PC-9 (cell line): ENCODE measurements around the gene MAP3K2. TPM values are rescaled to one million over a fixed set of nuclear protein-coding genes. Genes with fewer than 3 reads are reported as not detected.

ENCODE experiments used
- BruUV-seq: library from RNA; stranded (reverse); fragments of 400-500 nt; replicated peaks from 2 replicates; lab custom pipeline; 2021; lab: Mats Ljungman, UMichigan
- CTCF ChIA-PET: fragments of 300-600 bp; sonication (Branson Sonifier 250); formaldehyde crosslinking; loops from one replicate; lab custom pipeline; 2022; ENCODE audit warnings: antibody characterized with exemption; lab: Charles Lee
- POLR2A ChIA-PET: fragments of 300-600 bp; sonication (Branson Sonifier 250); formaldehyde crosslinking; loops from one replicate; lab custom pipeline; 2022; ENCODE audit warnings: antibody characterized with exemption; ENCODE audit not compliant: unreplicated experiment; lab: Charles Lee
- DNase-seq, 2 experiments: peaks; one replicate each; pipeline versions ENCODE4 v3.0.0 to v3.0.0-alpha.2; 2015 to 2022; ENCODE audit warnings: mixed read lengths in 1 of 2
- H2AFZ ChIP-seq: fragments of 200-600 bp; sonication (generic); 2 replicates; pipeline ENCODE4 v1.8.1; 2017; ENCODE audit warnings: antibody characterized with exemption
- H3F3A ChIP-seq: fragments of 200-600 bp; sonication (generic); 2 replicates; pipeline ENCODE4 v1.8.1; 2017; ENCODE audit warnings: antibody characterized with exemption, mild to moderate bottlenecking, low read depth; ENCODE audit not compliant: insufficient read depth
- H3K27ac ChIP-seq: fragments of 200-600 bp; sonication (generic); 2 replicates; pipeline ENCODE4 v1.6.1; 2016; ENCODE audit warnings: mixed run types
- H3K27me3 ChIP-seq: fragments of 200-600 bp; sonication (generic); 2 replicates; pipeline ENCODE4 v1.6.1; 2016; ENCODE audit warnings: low read depth, mixed run types; ENCODE audit not compliant: insufficient read depth
- H3K36me3 ChIP-seq: fragments of 200-600 bp; sonication (generic); 2 replicates; pipeline ENCODE4 v1.6.1; 2016; ENCODE audit warnings: low read depth, mixed run types
- H3K4me1 ChIP-seq: fragments of 200-600 bp; sonication (generic); replicated peaks from 2 replicates; pipeline ENCODE4 v1.6.1; 2016; ENCODE audit warnings: mixed run types; ENCODE audit not compliant: insufficient read depth
- H3K4me2 ChIP-seq: fragments of 200-600 bp; sonication (generic); 2 replicates; pipeline ENCODE4 v1.6.1; 2017; ENCODE audit warnings: mixed run types
- H3K4me3 ChIP-seq: fragments of 200-600 bp; sonication (generic); 2 replicates; pipeline ENCODE4 v1.6.1; 2016; ENCODE audit warnings: mixed run types
- H3K79me2 ChIP-seq: fragments of 200-600 bp; sonication (generic); 2 replicates; pipeline ENCODE4 v1.6.1; 2017; ENCODE audit warnings: low read depth, mixed run types
- H3K9me2 ChIP-seq: fragments of 200-600 bp; sonication (generic); 2 replicates; pipeline ENCODE4 v1.8.1; 2017; ENCODE audit warnings: mild to moderate bottlenecking; ENCODE audit not compliant: insufficient read depth
- H3K9me3 ChIP-seq: fragments of 200-600 bp; sonication (generic); 2 replicates; pipeline ENCODE4 v1.8.1; 2016; ENCODE audit warnings: low read depth; ENCODE audit not compliant: insufficient read depth
- H4K20me1 ChIP-seq: fragments of 200-600 bp; sonication (generic); 2 replicates; pipeline ENCODE4 v1.8.1; 2017; ENCODE audit not compliant: insufficient read depth
- EZH2 ChIP-seq: fragments of 200-600 bp; sonication (generic); IDR thresholded peaks from 2 replicates; pipeline ENCODE4 v1.8.0; 2017; ENCODE audit warnings: antibody characterized with exemption, low read depth
- intact Hi-C: fragments of 100-400 bp; cut with micrococcal nuclease; formaldehyde crosslinking; loops from one replicate; pipeline ENCODE4 v1.10.0; 2022; ENCODE audit not compliant: unreplicated experiment
- total RNA-seq: library from RNA; stranded (reverse); gene quantifications from 2 replicates; pipeline ENCODE4 v1.2.3, GENCODE V29; 2021
- TF ChIP-seq, protein P1 (sequence below): fragments of 200-600 bp; sonication (generic); conservative IDR thresholded peaks from 2 replicates; pipeline ENCODE4 v1.6.1; 2017; ENCODE audit warnings: mixed run types, antibody characterized with exemption, mild to moderate bottlenecking, moderate library complexity

The MAP3K2 gene
- total RNA-seq, 1 experiment from 2014 or later: 81.2 TPM

DNA sequence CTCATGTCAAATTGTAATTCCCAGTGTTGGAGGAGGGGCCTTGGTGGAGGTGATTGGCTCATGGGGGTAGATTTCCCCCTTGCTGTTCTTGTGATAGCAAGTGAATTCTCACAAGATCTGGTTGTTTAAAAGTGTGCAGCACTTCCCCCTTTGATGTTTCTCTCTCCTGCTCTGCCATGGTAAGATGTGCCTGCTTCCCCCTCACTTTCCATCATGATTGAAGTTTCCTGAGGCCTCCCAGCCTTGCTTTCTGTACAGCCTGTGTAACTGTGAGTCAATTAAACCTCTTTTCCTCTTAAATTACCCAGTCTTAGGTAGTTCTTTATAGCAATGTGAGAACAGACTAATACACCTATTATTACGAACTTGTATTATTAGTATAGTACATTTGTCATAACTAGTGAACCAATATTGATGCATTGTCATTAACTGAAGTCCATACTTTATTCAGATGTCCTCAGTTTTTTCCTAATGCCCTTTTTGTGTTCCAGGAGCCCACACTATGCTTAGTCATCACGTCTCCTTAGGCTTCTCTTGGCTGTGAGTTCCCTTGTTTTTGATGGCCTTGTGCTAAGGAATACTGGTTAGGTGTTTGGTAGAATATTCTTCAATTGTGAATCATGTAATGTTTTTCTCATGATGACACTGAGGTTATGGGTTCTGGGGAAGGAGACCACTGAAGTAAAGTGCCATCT lies 4.5 kb upstream of the MAP3K2 start:
- DNase-seq: no peak
- POLR2A ChIA-PET: no interaction called here

DNA sequence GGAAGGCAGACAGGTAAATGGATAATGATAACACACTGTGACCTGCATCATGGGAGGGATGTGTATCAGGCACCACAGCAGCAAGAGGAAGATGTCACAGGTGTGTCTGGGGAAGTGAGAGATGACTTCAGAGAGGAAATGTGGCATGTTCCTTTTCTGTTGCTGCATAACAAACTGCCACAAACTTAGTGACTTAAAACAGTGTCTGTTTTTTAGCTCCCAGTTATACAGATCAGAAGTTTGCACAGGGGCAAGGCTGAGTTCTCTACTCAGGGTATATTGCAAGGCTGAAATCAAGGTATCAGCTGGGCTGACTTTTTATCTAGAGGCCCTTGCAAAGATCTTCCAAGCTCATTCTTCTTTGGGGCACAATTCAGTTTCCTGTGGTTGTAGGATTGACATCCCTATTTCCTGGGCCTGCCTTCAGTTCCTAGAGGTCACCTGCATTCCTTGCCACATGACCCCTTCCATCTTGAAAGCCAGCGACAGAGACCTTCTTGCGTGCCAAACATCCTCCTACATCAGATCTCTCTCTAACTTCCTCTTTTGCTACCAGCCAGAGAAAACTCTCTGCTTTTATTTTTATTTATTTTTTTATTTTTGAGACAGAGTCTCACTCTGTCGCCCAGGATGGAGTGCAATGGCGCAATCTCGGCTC lies 2.1 kb upstream of the MAP3K2 start:
- Histone ChIP-seq H3K9me2 (no peaks in the 10 kb centered on the region), H3K27ac (no peak overlapping the region), H3K36me3 (no peaks in the 10 kb centered on the region), H3K9me3 (no peaks in the 10 kb centered on the region), H3K4me1 (peaks cover 45% of the 10 kb centered on the region), H3K27me3 (no peaks in the 10 kb centered on the region), H3F3A (peaks cover 28% of the 10 kb centered on the region), H4K20me1 (peaks cover 16% of the 10 kb centered on the region), H3K4me2 (no peak overlapping the region), H3K4me3 (no peak overlapping the region), H2AFZ (no peak overlapping the region), H3K79me2 (peaks cover 22% of the 10 kb centered on the region)
- CTCF ChIA-PET: no interaction called here
- no TSS peak for BruUV-seq
- POLR2A ChIA-PET: no interaction called here
- TF ChIP-seq, protein P1, sequence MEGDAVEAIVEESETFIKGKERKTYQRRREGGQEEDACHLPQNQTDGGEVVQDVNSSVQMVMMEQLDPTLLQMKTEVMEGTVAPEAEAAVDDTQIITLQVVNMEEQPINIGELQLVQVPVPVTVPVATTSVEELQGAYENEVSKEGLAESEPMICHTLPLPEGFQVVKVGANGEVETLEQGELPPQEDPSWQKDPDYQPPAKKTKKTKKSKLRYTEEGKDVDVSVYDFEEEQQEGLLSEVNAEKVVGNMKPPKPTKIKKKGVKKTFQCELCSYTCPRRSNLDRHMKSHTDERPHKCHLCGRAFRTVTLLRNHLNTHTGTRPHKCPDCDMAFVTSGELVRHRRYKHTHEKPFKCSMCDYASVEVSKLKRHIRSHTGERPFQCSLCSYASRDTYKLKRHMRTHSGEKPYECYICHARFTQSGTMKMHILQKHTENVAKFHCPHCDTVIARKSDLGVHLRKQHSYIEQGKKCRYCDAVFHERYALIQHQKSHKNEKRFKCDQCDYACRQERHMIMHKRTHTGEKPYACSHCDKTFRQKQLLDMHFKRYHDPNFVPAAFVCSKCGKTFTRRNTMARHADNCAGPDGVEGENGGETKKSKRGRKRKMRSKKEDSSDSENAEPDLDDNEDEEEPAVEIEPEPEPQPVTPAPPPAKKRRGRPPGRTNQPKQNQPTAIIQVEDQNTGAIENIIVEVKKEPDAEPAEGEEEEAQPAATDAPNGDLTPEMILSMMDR: no peak
- TF ChIP-seq EZH2: no peak
- no peak for DNase-seq
- intact Hi-C loops: no loop called here

More for the DNA sequence above, 4.5 kb upstream of the MAP3K2 start:
- no peaks in the 10 kb centered on the region for H3K79me2 ChIP-seq
- H2AFZ ChIP-seq: no peak overlapping the region
- H3K4me3 ChIP-seq: no peak overlapping the region
- peaks cover 14% of the 10 kb centered on the region for H3F3A ChIP-seq
- no peaks in the 10 kb centered on the region for H3K9me2 ChIP-seq
- H4K20me1 ChIP-seq: no peaks in the 10 kb centered on the region
- no peaks in the 10 kb centered on the region for H3K36me3 ChIP-seq
- no peaks in the 10 kb centered on the region for H3K9me3 ChIP-seq
- CTCF ChIA-PET: no interaction called here
- no peaks in the 10 kb centered on the region for H3K27me3 ChIP-seq
- BruUV-seq: no TSS peak
- intact Hi-C loops: no loop called here
- no peak overlapping the region for H3K4me2 ChIP-seq
- H3K4me1 ChIP-seq: peaks cover 26% of the 10 kb centered on the region
- no peak overlapping the region for H3K27ac ChIP-seq
- TF ChIP-seq EZH2: no peak
- TF ChIP-seq, protein P1: no peak

DNA sequence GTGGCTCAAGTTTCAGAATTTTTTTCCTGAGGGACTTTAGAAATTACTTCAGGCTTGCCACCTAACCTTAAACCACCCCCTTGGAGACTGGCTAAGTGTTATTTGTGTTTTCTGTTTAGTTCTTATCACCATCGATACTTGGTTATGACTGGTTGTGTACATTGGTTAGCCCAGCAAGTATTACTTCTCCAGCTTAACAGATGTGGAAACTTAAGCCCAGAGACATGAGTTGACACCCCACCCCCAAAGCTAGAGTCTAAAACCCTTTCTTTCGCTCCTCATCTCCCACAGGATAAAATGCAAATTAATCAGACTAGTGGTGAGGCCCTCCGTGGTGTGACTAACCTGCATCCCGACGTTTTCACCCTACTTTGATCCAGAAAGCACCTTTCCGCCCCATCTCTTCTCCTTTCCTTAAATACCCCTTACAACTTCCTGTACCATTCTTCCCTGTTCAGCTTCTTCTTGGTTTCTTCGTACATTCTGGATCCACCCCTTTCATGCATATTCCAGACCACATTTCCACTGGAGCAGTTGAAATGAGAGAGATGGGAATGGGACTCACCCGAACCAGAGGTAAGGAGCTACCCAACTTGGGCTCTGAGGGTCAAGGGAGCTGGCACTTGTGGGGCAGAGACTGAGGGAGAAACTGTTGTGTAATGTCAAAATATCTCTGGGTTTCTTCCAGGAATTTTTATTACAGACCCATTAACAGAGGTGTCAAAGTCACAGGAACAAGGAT lies 819 bp upstream of the MAP3K2 start:
- DNase-seq: peak in 1 of 2 experiments; percentile 77
- Histone ChIP-seq H3K9me3 (no peaks in the 10 kb centered on the region), H4K20me1 (peaks cover 16% of the 10 kb centered on the region), H3K4me2 (peak overlapping the region; percentile 92), H3F3A (peaks cover 28% of the 10 kb centered on the region), H3K36me3 (no peaks in the 10 kb centered on the region), H3K4me3 (peak overlapping the region; percentile 66), H3K79me2 (peaks cover 34% of the 10 kb centered on the region), H3K9me2 (no peaks in the 10 kb centered on the region), H3K27ac (peak overlapping the region; percentile 81), H3K4me1 (peaks cover 45% of the 10 kb centered on the region), H2AFZ (peak overlapping the region; percentile 88), H3K27me3 (no peaks in the 10 kb centered on the region)
- intact Hi-C loops: loop anchor here (1.0 kb wide), 2 partner anchors 10 to 35 kb away; no protein-coding TSS in a partner anchor
- TF ChIP-seq EZH2: no peak
- TF ChIP-seq, protein P1: no peak
- BruUV-seq: TSS peak; percentile 71
- POLR2A ChIA-PET: interaction anchor here (0.5 to 1.4 kb wide), 4 partner anchors 12 to 288 kb away, joined by 3 to 5 read pairs (median 4); partner anchors contain the start of gene IWS1
- CTCF ChIA-PET: interaction anchor here (0.7 to 1.2 kb wide), 2 partner anchors 14 to 25 kb away, joined by 3 to 5 read pairs; no protein-coding TSS in a partner anchor
